Stimulated activated CD4-positive, alpha-beta T cell treated with anti-CD3 and anti-CD28 coated beads, Interleukin-4, amount 100 ng/mL, for 24 hours (primary cell): ENCODE results near the gene YES1.
"Not testable (repeated sequence)": the region's sequence is repeated elsewhere in the genome, so short reads cannot be mapped to it uniquely, and the experiment has no call there.

Experiments used
- DNase-seq: peaks from one replicate; pipeline ENCODE4 v3.0.0-alpha.2; 2020

YES1 gene

DNA sequence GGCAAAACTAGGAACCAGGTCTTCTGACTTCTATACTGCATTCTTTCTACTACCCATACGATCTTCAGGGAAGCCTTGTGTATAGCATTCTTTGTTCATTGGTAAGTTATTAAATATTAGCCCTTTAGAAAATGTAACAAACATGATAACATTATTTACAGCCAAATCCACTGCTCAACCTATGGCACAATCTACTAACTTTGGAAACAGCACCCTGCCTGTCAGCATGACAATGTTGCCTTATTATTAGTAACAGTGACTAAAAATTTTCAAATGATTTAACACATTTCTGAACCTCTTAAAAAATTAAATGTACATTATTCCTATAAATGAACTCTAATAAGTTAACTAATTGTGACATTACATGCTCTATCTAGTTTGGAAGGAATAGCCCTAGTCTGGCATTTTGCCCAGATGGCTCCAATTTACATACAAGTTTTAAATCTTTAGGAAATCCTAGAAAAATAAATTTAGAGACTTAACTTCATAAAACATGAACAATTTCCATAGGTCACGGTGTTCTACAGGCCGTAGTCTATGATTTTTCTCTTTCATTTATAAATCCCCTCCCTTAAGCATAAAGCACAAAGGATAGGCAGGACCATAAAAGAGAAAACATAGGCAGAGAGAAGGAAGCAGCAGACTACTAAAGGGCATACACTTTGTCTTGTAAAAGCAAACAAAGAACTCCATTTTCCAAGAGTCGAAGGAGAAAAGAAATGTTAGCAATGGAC is 33.7 kb downstream of the YES1 start:
- no peak for DNase-seq

DNA sequence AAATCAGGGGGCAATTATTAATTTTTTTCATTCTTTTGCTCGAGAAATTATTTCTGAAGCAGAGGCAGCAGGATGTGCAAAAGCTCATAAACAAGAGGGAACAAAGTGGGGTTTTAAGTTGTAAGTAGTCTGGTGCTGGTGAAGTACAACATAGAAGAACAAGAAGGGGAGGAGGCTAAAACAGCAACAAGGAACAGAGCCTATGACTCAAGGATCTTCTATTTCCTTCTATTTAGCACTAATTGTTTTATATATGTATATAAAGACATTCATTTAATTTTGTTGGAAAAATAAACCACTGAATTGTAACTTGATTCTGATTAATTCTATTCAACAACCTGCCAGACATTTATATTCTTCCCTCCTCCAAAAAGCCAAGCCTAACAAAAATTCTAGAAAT is 35.0 kb downstream of the YES1 start:
- no peak for DNase-seq

- not testable (repeated sequence) for DNase-seq
These were observed 36.0 kb downstream of the YES1 start for GRCh38 chr18:776044-776443.

DNA sequence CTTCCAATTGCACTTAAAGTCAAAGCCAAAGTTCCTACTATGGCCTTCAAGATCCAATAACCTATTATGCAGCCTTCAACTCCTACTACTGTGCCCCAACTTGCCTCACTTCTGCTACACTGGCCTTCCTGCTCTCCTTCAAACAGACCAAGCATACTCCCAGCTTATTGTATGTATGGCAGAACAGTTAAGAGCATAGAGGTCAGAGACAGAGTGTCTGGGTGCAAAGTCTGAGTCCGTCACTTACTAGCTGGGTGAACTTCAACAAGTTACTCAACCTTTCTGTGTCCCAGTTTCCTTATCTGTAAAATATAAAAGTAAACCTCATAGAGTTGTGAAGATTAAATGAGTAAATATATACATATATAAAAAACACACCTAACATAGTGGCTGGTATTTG is 37.2 kb downstream of the YES1 start:
- DNase-seq: no peak

GRCh38 chr18:773980-774624 is 37.9 kb downstream of the YES1 start:
- DNase-seq: no peak

DNA sequence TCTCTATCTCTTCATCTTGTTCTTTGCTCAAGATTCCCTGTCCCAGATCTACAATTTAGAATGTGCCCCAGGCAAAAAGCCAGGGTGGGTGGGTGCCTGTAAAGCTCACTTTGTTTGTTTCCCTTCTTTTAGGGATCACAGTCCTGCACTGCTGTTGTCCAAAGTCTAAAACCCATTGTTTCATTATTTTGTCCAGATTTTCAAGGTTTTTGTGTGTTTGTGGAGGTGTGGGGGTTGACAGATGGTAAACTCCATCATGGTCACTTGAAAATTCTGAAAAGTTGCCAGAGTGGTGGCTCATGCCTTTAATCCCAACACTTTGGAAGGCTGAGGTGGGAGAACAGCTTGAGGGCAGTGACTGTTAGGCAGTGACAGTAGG is 41.5 kb downstream of the YES1 start:
- DNase-seq: no peak

- no peak for DNase-seq
These were observed 44.1 kb downstream of the YES1 start for GRCh38 chr18:767961-768360.

GRCh38 chr18:767084-767882 is 44.8 kb downstream of the YES1 start:
- DNase-seq: no peak

- no peak for DNase-seq
These were observed 45.5 kb downstream of the YES1 start for GRCh38 chr18:766550-766860.

GRCh38 chr18:765764-766549 is 46.1 kb downstream of the YES1 start:
- no peak for DNase-seq

- not testable (repeated sequence) for DNase-seq
These were observed 52.2 kb downstream of the YES1 start for GRCh38 chr18:759864-760263.

GRCh38 chr18:755506-755905 is 56.5 kb downstream of the YES1 start:
- DNase-seq: no peak

GRCh38 chr18:754656-755055 is 57.4 kb downstream of the YES1 start:
- DNase-seq: no peak

- DNase-seq: no peak
These were observed 61.6 kb downstream of the YES1 start for GRCh38 chr18:750456-750855.

DNA sequence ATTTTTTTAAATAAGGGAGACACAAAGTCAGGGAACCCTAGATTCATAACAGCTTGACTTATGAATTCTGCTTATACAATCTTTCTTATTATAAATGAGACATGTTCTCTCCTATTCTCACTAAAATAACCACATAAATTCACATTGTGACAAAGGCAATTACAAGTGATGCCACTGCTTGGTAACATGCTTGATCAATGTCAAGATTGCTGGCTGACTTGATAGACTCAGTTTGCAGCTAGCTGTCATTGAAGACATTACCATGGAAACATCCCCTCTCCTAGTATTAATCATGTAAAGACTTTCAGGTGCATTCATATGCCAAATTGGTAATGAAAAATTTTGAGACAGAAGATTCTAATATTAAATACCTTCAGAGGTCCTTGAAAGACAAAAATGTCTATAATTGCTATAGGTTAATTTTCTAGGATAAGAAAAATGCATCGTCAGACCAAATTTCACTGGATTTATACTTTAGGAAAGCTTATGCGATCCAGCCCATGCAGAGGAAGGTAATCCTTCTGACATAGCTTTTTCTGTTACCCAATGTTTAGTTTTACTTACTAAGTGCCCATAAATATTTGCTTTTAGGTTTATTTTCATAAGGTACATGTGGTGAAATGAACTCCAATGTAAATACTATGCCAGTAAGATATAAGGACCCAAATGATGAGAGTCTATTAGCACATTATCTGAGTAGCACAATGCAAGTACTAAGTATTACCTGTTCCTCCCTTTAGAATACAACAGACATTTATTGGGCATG is 67.0 kb downstream of the YES1 start:
- DNase-seq: no peak

DNA sequence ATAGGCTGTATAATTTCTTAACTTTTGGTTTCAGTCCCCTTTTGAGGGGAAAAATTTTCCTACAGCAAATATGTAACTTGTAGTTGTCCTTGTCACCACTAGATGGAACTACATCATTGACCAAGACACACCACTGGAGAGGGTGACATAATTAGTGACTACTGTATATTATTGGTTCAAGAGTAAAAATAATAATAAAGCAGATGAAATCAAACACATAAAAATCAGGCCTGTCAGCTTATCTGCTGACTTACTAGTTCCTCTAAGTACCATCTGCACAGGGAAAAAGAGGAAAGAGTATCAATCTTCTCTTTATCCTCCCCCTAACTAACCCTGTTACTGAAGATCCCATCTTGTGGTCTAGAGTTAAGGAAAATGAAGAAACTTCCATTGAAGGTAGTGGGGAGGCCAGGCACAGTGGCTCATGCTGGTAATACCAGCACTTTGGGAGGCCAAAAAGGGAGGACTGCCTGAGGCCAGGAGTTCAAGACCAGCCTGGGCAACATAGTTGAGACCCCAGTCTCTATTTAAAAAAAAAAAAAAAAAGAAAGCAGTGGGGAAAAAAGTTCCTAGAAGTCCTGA is 70.0 kb downstream of the YES1 start:
- no peak for DNase-seq

DNA sequence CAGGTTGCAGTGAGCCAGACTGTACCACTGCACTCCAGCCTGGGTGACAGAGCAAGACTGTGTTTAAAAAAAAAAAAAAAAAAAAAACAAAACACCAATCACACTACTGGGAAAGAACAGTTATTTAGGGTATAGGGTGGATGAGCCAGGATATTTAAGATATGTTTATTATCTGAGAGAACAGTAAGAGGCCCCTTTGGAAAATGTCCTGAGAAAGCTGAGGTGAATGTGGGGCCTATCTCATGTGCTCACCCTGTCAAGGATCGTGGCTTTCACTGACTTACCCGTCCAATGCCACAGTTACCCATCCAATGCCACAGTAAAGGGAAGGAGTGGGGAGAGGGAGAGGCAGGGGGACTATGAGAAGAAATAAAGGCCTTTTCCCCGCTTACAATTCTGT is 79.7 kb downstream of the YES1 start:
- DNase-seq: no peak

DNA sequence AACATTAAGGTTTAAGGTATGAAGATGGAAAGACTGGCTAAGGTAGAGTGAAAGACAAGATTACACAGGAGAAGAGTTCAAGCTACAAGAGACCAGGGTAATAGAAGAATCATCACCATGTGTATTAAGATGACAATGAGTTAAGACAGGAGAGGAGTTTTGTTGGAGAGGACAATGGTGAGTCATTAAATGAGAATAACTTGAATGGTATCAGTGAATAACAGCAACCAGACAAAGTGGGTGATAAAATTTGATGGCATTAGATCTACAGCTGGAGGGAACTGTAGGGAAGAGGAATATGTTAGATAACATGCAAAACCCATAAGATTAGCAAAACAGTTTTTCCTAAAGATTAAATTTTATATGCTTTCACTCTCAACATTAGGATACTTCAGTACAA is 80.9 kb downstream of the YES1 start:
- no peak for DNase-seq

DNA sequence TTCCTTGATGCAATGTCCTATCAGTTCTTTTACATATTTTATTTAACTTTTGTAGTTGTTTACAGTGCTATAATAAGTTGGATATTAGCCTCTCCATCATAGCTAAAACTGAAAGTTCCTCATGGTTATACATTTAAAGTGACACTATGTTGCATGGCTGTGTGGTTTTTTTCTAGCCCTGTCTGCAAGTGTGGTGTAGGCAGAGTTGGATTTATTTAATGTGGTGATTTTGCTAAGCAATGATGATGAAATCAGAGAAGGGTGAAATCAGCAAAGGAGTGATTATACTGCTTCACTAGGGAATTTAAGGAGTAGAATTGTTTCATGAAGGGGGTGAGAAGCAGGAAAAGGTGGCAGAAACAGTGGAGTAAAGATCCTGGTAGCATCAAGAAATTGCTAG is 81.3 kb downstream of the YES1 start:
- no peak for DNase-seq

DNA sequence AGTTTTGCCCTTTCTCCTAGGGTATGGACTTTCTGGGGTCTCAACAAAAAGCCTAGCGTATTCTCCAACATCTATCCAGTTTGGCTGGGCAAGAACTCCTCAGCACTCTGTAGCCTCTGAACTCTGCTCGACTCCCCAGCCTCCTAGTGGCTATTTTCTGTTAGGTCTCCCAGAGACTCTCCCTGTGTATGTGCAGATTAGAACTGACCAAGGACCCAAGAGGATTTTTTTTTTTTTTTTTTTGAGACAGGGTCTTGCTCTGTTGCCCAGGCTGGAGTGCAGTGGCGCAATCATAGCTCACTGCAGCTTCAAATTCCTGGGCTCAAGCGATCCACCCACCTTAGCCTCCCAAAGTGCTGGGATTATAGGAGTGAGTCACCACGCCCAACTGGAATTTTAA is 81.9 kb downstream of the YES1 start:
- not testable (repeated sequence) for DNase-seq

- DNase-seq: no peak
These were observed 86.4 kb downstream of the YES1 start for GRCh38 chr18:725646-726045.

- DNase-seq: no peak
These were observed 88.4 kb downstream of the YES1 start for GRCh38 chr18:723541-724080.
